ENCODE data around the gene PIAS4.

The PIAS4 gene

DNA sequence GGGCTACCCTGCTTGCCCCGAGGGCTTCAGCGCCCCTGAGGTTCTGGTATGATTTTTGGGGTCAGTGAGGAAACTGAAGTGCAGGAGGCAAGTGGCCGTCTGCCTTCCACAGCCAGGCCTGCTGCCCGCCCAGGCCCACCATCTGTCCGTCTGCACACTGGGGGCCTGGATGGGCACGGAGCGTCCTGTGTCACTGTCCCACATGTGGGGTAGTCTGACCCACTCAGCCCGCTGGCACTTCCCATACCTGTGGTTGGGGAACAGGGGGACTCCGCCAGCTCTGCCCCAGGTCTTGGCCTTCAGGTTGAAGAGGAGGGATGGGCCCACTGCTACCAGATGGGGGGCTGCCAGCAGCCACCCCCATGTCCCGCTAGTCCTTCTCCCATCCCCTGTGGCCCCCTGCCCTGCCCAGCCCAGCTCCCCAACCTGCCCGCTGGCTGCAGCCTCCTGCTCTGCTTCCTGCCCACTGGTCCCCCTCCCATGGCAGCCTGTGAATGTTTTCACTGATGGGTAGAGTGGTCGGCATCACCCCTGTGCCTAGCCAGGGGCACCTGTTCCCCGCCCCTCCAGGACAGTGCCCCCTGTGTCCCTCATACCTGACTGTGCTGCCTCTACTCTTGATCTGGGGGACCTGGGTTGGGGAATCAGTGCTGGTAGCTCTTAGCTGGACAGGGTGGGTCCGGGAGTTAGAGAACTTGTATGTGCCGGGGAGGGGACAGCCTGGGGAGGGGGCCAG lies 9.5 kb downstream of the PIAS4 start:
- DNase-seq (ENCODE audit: low read depth, low spot score), result no peak
- no peak overlapping the region for H3K27ac ChIP-seq

GRCh38 chr19:4018140-4018613 lies 10.6 kb downstream of the PIAS4 start:
- H3K27ac ChIP-seq, result no peak overlapping the region

GRCh38 chr19:4018775-4019504 lies 11.4 kb downstream of the PIAS4 start:
- no peak for DNase-seq (ENCODE audit: low read depth, low spot score)
- H3K27ac ChIP-seq, result no peak overlapping the region

More at GRCh38 chr19:4018140-4018613, 10.6 kb downstream of the PIAS4 start:
- DNase-seq (ENCODE audit: low read depth, low spot score), result no peak

GRCh38 chr19:4019578-4019977 lies 12.0 kb downstream of the PIAS4 start:
- DNase-seq (ENCODE audit: low read depth, low spot score), result no peak
- no peak overlapping the region for H3K27ac ChIP-seq

- DNase-seq (ENCODE audit: low read depth, low spot score), result no peak
Measured at GRCh38 chr19:4023600-4024398, 16.3 kb downstream of the PIAS4 start.

DNA sequence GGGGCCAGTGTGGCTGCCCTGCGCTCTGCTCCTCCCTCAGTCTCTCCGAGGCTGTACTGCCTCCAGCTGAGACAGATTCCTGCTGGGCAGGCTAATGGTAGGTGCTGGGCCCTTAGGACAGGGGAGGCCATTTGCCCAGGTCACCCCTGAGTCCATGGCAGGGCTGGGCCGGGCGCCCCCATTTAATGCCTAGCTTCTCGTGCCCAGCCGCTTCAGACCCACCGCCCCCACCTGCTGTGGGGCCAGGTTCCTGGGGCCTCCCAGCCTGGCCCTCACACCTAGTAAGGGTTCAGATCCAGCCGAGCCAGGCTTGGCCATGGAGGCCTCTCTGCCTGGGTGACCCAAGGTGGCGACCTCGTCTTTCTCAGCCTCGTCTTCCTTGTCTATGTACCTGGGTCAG lies 17.8 kb downstream of the PIAS4 start:
- no peak overlapping the region for H3K27ac ChIP-seq
- DNase-seq (ENCODE audit: low read depth, low spot score), result no peak

More at GRCh38 chr19:4023600-4024398, 16.3 kb downstream of the PIAS4 start:
- H3K27ac ChIP-seq, result no peak overlapping the region

GRCh38 chr19:4027146-4027545 lies 19.6 kb downstream of the PIAS4 start:
- H3K27ac ChIP-seq, result no peak overlapping the region
- no peak for DNase-seq (ENCODE audit: low read depth, low spot score)

DNA sequence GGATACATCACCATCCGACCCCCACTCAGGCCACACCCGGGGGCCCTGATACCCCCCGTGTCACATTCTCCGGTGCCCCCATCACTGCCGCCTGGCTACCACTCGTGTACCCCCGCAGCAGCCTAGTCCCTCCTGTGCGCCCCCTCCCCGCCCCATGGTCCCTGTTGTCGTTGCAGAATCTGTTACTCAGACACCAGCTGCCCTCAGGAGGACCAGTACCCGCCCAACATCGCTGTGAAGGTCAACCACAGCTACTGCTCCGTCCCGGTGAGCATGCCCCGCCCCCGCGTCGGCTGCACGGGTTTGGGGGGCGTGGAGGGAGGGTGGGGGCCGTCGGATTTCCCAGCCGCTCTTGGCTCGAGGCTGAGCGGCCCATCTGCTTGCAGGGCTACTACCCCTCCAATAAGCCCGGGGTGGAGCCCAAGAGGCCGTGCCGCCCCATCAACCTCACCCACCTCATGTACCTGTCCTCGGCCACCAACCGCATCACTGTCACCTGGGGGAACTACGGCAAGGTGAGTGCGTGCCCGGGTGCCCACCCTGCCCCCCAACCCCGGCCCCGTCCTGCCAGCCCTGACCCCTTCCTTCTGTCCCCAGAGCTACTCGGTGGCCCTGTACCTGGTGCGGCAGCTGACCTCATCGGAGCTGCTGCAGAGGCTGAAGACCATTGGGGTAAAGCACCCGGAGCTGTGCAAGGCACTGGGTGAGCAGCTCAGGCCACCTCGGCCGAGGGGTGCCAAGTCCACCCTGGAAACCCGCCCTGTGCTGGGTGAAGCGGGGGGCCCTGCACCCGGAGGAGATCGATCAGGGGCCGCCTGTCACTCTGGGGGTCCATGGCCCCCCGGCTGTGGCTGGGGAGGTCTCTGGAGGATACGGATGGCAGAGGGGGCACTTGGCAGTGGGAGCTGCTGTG lies 21.1 kb downstream of the PIAS4 start:
- no peak overlapping the region for H3K27ac ChIP-seq
- no peak for DNase-seq (ENCODE audit: low read depth, low spot score)

DNA sequence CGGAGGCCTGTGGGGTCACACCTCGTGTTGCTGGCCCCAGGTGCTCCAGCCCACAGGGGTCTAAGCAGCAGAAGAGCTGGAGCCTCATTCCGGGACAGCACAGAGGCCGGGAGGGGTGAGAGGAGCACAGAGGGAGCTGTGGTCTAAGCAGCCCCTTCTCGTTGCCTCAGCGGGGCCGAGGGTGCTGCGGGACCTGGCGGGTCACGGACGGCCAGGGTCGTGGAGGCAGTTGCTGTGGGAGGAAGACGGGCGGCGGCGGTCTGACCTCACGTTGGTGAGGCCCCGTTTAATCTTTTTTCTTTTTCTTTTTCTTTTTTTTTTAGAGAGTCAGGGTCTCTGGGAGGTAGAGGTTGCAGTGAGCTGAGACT lies 21.7 kb downstream of the PIAS4 start:
- no peak for DNase-seq (ENCODE audit: low read depth, low spot score)
- no peak overlapping the region for H3K27ac ChIP-seq

DNA sequence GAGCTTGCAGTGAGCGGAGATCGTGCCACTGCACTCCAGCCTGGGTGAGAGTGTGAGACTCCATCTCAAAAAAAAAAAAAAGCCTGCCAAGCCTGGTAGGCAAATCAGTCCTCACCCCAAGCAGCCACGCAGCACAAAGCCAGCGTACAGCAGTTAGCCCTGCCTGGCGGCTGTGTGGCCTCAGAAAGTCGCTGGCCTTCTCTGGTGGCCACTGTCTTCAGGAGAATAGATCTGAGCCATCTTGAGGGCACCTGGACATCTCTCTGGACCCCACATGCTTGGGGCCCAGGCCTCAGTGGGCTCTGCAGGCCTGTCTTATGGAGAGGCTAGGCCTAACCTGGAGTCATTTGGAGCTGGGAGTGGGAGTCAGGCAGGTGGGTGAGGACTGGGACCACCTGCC lies 23.0 kb downstream of the PIAS4 start:
- DNase-seq (ENCODE audit: low read depth, low spot score), result no peak
- no peak overlapping the region for H3K27ac ChIP-seq

DNA sequence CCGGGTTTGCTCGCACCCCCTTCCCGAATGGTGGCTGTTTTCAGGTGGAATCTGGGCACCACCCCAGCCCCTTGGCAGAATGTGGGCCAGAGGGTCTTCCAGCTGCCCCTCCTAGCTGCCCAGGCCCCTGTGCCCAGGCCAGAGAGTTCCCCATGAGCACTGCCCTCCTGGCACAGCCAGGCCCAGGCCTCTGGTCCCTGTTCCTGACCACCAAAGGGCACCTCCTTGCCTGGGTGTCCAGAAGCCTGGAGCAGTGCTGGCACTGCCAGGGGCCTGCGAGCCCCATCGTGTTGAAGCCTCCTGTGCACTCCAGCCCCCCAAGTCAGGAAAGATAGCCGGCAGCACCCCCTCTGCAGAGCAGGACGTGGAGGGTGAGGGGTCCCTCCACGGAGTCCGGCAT lies 23.4 kb downstream of the PIAS4 start:
- H3K27ac ChIP-seq, result no peak overlapping the region
- no peak for DNase-seq (ENCODE audit: low read depth, low spot score)

DNA sequence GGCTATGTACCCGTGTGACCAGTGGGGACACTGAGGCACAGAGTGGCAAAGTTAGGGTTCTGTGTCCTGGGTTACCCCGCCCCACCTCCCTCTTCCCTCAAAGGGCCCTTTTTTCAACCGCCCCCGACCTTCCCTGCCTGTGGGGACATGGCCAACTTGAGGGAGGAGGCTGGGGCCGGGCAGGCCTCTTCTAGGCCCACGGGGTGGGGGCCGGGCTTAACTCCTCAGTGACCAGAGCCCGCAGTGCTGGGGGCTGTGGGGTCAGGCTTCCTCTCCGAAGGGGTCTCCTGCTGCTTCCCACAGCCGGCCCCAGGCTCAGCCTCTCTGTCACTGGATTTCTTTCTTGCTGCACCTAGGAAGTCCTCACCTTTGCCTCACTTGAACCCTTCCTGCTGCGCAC lies 23.9 kb downstream of the PIAS4 start:
- DNase-seq (ENCODE audit: low read depth, low spot score), result no peak
- no peak overlapping the region for H3K27ac ChIP-seq

DNA sequence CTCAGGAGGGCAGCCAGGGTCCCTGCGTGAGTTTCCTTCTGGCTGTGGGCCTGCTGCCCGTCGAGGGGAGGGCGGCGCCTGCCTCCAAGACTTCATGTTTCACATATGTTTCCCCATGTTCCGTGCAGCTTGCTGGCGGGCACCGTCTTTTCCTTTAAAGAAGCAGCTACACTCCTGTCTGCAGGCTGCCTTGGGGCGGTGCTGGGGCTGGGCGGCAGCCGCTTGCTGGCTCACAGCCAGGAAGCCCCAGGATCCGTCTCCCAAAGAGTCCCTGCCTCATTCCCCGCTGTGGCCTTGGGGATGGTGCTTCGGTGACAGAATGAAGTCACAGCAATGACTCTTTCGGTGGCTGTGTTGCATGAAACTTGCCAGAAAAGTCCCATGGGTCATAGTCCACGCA lies 24.9 kb downstream of the PIAS4 start:
- no peak overlapping the region for H3K27ac ChIP-seq
- no peak for DNase-seq (ENCODE audit: low read depth, low spot score)

- no peak overlapping the region for H3K27ac ChIP-seq
- DNase-seq (ENCODE audit: low read depth, low spot score), result no peak
Measured at GRCh38 chr19:4033028-4033956, 25.8 kb downstream of the PIAS4 start.

- no peak for DNase-seq (ENCODE audit: low read depth, low spot score)
- H3K27ac ChIP-seq, result no peak overlapping the region
Measured at GRCh38 chr19:4034048-4035017, 26.8 kb downstream of the PIAS4 start.

GRCh38 chr19:4035018-4035566 lies 27.6 kb downstream of the PIAS4 start:
- DNase-seq (ENCODE audit: low read depth, low spot score), result no peak
- no peak overlapping the region for H3K27ac ChIP-seq

DNA sequence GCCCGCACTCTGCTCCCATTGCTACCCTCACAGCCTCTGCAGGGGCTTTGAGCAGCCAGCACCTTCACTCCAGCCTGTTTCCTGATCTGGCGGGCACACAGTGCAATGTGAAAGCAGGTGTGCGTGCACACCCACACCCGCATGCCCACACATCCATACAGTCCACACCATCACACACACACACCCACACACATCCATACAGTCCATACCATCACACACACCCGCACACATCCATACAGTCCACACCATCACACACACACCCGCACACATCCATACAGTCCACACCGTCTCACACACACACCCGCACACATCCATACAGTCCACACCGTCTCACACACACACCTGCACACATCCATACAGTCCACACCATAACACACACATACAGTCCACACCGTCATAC lies 28.0 kb downstream of the PIAS4 start:
- DNase-seq (ENCODE audit: low read depth, low spot score), result no peak
- H3K27ac ChIP-seq, result no peak overlapping the region

All from epithelial cell of prostate (primary cell).